Placental epithelial cell (primary cell): ENCODE measurements around the gene HSP90B1. TPM values are rescaled to one million over a fixed set of nuclear protein-coding genes. Genes with fewer than 3 reads are reported as not detected.

Experiments used
- total RNA-seq: library from RNA; depleted of rRNA; stranded (reverse); fragments of >200 nt; gene quantifications from 2 replicates; pipeline ENCODE4 v1.2.3, GENCODE V29; 2012

HSP90B1 gene
- 476 and 530 TPM in 2 replicates for total RNA-seq

GRCh38 chr12:103930034-103930786 lies at the start of gene HSP90B1:
Gene HSP90B1 (plus strand): TSS chr12:103930410. CDS start chr12:103930516, 106 bp downstream.

GRCh38 chr12:103965590-103966504 lies 35.6 kb downstream of the HSP90B1 start, which contains the start of gene TDG:
Gene TDG (plus strand): TSS chr12:103965872. CDS start chr12:103966038, 166 bp downstream.

Other genes with a start within 250 kb of the HSP90B1 start
- gene NT5DC3, start 89.2 kb upstream of the HSP90B1 start, total RNA-seq: 5.5 and 6.0 TPM in 2 replicates
- gene TDG, start 35.5 kb downstream of the HSP90B1 start, total RNA-seq: 34.2 and 46.3 TPM in 2 replicates
- gene GLT8D2, start 119.8 kb downstream of the HSP90B1 start, total RNA-seq: 11.6 and 29.4 TPM in 2 replicates
- gene HCFC2, start 134.1 kb downstream of the HSP90B1 start, total RNA-seq: 20.2 and 22.0 TPM in 2 replicates
- gene NFYB, start 207.8 kb downstream of the HSP90B1 start, total RNA-seq: 8.0 and 10.2 TPM in 2 replicates